DMS153 treated with DMSO at 0.1 percent for 48 hours (cell line): ENCODE measurements around the gene GTSE1.
A peak's percentile ranks its signal among the peaks of the same experiment; 100 is the strongest.
"Not testable (repeated sequence)": the region's sequence is repeated elsewhere in the genome, so short reads cannot be mapped to it uniquely, and the experiment has no call there.

Source experiments
- DNase-seq: peaks from one replicate; lab custom pipeline; 2025; ENCODE audit not compliant: unreplicated experiment; lab: John Stamatoyannopoulos, UW

GTSE1 gene

GRCh38 chr22:46296257-46297150 is at the start of gene GTSE1:
GTSE1 (plus strand) TSS chr22:46296870; CDS start chr22:46297401, 531 bp downstream.
- DNase-seq, result peak; percentile 96

DNA sequence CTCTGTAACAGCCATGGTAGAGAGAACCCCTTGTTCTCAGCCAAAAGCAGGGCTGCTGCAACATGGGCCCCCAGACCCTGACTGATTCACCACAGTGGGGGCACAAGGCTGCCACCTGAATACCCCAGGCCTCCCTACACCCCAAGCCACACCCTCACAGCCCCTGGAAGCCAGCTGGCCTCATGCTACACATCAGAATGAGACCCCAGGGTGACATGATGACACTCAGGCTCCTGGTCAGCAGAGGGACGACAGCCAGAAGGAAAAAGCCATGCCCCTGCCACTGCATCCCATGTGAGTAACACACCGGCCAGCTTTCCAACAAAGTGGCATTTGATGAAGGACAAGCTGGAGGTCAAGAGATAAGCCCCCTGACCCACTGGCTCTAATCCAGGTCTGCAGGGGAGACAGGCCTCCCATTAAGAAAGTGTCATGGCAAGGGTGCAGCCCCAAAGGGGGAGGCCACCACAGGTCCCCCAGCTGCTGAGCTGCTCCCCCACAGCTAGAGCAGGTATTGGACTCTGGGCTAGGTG is 49.2 kb upstream of the GTSE1 start:
- no peak for DNase-seq

DNA sequence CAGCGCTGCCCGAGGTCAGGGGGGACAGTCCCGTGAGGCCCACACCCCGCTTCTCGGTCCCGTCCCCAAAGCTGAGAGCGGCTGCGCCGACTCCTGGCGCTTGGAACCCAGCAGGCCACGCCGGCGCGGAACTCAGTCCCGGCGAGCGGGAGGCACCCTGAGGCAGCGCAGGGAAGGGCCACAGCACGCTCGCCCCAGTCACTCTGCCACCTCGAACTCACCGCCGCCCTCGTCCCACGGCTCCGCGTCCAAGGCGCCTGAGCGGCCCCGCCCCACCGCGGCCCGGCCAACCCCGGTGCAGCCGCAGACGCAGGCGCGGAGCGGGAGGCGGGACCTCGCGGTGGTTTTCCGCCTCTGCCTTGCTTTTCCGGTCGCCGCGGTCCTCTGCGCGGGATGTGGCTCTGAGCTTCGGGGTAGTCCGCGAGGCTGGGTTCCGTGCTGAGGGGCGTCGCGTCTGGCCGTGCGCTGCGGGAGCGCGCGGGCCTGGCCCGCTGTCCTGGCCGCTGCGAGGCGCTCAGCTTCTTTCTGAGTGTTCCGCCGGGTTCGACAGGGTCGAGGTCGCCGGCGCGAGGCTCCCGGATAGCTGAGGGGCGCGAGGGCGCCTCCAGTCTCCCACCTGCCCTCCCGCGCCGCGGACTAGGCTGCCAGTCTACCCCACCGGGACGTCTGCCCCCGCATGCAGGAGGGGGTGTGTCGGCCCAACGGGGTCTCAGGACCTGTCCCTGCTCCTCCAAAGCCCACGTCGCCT is 46.5 kb upstream of the GTSE1 start, which contains the start of gene CDPF1:
Gene CDPF1 (minus strand): TSS at position 259 of the 748 bp plus-strand sequence. CDS start 2,009 bp downstream, outside the sequence.
- DNase-seq, result peak; percentile 78

DNA sequence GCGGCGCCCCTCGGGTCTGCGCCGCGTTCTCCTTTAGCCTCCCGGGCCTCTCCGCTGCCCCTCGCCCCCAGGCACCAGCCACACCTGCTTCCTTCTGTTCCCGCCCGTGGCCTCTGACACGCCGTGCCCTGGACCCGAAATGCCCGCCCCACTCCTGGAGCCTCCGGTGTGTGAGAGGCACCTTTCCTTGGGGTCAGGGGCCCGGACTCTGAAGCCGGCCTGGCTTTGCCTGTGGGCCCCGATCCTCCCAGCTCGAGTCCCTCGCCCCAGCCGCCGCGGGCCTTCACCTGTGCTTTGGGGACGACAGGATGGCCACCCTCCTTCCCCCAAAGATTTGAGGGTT is 45.9 kb upstream of the GTSE1 start:
- DNase-seq, result no peak

DNA sequence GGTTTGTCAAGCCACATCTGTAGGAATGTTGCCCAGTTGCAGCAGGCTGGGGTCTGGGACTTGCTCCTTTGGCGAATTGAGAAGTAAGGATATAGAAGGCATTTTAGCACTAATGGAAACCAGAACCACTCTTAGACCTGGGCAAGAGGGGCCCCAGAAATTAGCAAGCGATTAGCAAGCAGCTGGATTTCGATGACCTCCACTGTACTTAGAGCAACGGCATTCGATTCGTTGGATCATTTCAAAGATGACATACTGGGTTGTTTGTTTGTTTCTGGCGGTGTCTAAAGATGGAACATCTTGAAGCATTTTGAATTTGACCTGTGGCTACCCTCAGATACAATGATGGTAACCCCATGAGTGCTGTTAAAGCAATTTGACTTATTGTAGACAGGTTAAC is 45.4 kb upstream of the GTSE1 start:
- DNase-seq, result no peak

DNA sequence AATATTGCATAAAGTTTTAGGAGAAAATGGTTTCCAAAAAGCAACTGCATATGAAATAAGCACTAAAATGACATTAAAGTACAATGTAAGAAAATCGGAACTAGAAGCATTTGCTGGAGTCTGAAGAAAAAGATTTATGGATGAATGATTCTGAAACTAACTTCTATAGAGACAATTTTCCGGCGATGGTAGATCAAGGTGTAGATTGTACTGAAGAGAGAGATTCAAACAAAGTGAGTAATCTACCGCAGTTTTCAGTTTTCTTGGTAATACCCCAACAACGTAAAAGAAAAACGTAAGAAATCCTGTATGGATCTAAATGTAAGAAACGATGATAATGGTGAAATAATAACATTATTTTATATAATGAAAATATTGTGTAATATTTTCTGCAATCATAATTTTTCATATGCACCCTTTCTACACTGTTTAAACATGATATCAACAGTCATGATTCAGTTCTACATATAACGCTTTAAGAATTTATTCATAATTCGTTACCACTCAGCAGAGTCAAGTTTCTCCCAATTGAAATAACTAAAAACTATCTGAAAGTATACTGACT is 44.8 kb upstream of the GTSE1 start:
- no peak for DNase-seq

GRCh38 chr22:46256358-46256958 is 40.2 kb upstream of the GTSE1 start:
- DNase-seq, result no peak

- no peak for DNase-seq
Measured at GRCh38 chr22:46259374-46259773, 37.3 kb upstream of the GTSE1 start.

DNA sequence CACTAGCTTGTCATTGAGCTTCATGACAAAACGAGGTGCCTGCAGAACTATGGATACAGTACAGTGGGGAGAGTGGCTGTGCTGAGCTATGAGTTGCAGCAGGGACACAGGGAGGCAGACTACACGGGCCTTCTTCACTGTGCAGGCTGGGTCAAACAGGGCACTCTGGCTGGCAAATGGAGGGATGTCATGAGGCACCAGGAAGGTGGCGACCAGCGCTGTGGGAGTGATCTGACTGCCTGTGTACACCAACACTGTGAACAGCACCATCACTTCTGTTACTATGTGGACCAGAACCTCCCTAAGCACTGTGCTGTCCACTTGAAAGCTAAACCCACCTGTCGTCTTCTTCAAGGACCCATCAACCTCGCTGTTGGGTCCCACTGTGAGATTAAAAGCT is 36.6 kb upstream of the GTSE1 start:
- DNase-seq, result no peak

- no peak for DNase-seq
Measured at GRCh38 chr22:46262449-46263215, 34.0 kb upstream of the GTSE1 start.

DNA sequence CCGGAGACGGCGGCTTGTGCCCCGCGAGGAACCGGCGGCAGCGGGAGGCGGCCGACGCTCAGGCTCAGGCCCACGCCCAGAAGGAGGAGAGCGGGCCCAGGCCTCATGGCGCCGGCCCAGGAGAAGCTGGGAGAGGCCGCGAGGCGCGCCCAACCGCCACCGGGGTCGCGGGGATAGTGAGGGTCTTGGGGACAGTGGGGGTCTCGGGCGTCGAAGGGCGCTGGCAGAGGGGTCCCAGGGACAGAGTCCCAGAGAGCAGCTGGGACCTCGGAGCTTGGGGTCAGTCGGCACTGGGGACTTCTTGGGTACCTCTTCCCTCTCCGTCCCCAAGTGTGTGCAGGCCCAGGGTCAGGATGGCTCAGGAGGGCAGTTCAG is 33.5 kb upstream of the GTSE1 start, which contains the start of gene PKDREJ:
Gene PKDREJ (minus strand): TSS at position 128 of the 375 bp plus-strand sequence. CDS start 21 bp downstream, at position 107.
- DNase-seq, result no peak

DNA sequence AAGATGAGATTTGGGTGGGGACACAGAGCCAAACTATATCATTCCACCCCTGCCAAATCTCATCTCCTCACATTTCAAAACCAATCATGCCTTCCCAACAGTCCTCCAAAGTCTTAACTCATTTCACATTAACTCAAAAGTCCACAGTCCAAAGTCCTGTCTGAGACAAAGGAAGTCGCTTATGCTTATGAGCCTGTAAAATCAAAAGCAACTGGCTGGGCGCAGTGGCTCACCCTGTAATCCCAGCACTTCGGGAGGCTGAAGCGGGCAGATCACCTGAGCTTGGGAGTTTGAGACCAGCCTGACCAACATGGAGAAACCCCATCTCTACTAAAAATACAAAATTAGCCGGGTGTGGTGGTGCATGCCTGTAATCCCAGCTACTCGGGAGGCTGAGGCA is 32.1 kb upstream of the GTSE1 start:
- not testable (repeated sequence) for DNase-seq

- DNase-seq, result not testable (repeated sequence)
Measured at GRCh38 chr22:46265627-46266026, 31.0 kb upstream of the GTSE1 start.

DNA sequence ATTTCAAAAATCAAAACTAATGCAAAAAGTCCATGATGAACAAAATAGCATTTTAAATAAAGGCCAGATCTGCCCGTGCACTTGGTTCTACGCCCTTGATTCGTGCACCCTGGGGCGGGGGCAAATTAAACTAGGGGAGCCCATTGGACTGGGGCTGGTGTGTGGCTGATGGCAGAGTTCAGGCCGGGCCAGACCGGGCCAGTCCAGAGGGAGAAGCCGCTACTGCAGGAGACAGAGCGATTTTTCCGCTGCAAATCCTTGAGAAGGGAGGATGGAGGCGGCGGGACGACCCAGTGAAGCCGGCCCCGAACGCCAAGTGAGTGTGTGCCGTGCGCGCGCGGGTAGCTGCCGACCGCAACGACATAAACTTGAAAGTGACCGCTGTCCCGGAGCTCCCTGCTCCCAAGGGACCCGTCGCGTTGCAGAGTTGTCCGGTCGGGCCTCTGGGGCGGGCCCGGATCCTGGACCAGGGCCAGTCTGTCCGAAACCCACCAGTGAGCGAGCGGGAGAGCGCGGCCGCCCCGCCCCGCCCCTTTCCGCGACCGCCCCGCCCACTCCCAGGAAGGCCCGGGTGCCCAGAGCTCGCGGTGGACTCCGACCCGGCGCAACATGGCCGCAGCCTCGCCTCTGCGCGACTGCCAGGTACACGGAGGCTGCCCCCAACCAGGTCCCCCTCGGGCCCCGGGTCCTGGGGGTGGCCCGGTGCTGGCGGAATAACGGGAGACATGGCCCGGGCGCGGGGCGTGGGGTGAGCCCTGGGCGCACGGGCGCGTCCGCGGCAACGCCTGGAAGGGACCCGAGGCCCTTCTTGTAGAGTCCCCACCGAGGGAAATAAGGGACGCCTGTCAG is 29.0 kb upstream of the GTSE1 start, which contains the start of gene TTC38:
Gene TTC38 (plus strand): TSS at position 578 of the 849 bp plus-strand sequence. CDS start 32 bp downstream, at position 610.
- peak; percentile 7 for DNase-seq

DNA sequence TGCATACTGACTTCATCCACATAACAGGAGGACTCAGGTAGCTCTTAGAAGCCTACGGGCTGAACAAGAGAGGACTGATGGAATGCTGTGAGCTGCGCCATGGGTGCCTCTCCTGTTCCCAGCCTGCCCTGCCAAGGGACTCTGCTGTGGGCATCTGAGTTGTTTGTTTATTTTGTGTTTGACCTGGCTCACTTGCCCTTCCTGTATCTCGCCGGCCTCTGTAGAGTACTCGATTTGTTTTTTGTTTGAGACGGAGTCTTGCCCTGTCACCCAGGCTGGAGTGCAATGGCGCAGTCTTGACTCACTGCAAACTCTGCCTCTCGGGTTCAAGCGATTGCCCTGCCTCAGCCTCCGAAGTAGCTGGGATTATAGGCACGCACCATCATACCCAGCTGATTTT is 27.1 kb upstream of the GTSE1 start:
- DNase-seq, result no peak

DNA sequence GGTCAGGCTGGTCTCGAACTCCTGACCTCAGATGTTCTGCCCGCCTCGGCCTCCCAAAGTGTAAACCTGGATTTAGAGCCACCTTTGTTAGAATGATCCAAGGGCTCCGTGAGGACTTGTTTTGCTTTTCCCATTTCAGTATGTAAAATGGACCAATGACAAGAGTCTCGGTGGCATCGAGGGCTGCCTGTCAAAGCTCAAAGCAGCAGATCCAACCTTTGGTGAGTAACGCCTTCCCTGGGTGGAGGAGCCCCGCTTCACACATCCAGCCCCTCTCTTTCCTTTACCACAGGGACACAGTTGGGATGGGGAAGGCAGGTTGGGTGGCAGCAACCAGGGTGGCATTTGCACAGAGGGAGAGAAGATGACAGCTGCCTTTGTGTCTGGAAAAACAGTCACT is 24.5 kb upstream of the GTSE1 start:
- DNase-seq, result no peak

GRCh38 chr22:46272762-46273431 is 23.8 kb upstream of the GTSE1 start:
- DNase-seq, result no peak

DNA sequence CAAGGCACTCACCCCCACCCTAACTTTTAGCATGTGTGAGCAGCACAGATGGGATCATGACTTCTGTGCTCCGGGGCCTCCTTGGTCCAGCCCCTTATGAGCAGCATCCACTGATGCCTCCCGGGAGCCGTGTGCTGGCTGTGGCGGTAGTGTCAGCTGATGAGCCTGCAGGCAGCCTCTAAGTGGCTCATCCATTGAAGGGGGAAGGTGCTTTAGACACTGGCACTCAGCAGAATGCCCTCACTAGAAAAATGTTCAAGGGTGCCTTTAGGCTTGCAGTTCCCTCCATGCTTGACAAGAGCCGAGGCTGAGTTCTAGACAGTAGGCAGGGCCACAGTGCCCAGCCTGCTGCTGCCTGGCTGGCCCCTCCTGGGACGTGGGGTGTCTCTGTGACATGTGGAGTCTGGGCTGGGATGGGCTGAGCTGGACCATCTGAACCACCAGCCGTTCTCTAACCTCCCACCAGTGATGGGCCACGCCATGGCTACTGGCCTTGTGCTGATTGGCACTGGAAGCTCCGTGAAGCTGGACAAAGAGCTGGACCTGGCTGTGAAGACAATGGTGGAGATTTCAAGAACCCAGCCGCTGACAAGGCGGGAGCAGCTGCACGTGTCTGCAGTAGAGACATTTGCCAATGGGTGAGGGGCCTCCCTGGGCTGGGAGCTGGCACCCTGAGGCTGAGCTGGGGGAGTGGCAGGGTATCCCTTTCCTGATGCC is 23.1 kb upstream of the GTSE1 start:
- DNase-seq, result no peak
